Stimulated activated CD4-positive, alpha-beta T cell treated with anti-CD3 and anti-CD28 coated beads, Interleukin-15, amount 100 ng/mL, for 1 hour (primary cell): ENCODE results near the gene RNF169.

Experiments used
- DNase-seq, 2 donors: peaks; one replicate each; pipeline ENCODE4 v3.0.0-alpha.2; 2020; ENCODE audit warnings: low read depth in 1 of 2, low spot score in 1 of 2

The RNF169 gene

DNA sequence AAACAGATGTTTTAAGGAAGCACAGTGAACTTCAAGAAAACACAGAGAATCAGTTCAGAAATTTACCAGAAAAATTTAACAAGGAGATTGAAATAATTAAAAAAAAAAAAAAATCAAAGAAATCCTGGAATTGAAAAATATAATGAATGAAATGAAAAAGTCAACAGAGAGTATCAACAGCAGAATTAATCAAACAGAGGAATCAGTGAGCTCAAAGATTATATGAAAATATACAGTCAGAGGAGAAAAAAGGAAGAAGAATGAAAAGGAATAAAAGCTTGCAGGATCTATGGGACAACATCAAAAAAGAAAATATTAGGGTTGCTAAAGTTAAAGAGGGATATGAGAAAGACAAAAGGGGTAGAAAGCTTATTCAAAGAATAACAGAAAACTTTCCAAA is 117.9 kb downstream of the RNF169 start:
- DNase-seq: no peak

DNA sequence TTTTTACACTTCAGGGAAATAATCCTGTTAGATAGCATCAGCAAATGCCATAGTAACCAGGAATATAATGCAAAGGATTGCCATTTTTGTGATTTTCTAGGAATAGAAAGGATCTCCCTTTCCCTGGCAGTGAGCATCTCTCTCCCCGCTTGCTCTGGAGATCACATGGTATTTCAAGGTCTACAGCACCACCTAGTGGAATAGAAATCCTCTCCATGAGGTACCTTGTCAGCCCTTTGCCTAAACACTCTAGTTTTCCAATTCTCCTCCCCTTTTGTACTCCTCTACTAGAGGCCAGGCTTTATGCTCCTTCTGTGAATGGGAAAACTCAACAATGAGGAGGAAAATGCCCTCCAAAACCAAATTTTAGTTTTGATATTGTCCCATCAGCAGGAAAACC is 121.8 kb downstream of the RNF169 start:
- DNase-seq: no peak

DNA sequence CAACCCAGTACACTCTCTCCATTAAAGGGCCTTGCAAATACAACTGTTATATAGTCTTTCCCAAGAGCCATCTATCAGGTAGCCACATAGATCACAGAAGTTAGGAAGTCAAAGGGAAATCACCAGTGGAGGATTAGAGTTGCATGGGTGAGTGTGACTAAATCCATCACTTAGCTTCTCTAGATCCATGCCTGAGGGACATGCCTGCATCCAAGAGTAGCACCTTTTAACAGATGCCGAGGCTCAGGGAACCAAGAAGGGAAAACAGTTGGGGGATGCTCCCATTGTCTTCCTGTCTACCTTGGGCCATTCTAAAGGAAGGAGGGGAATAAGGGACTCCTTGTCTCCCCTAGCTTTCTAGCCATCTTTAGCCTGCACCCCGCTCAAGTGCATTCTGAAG is 122.4 kb downstream of the RNF169 start:
- DNase-seq: no peak

DNA sequence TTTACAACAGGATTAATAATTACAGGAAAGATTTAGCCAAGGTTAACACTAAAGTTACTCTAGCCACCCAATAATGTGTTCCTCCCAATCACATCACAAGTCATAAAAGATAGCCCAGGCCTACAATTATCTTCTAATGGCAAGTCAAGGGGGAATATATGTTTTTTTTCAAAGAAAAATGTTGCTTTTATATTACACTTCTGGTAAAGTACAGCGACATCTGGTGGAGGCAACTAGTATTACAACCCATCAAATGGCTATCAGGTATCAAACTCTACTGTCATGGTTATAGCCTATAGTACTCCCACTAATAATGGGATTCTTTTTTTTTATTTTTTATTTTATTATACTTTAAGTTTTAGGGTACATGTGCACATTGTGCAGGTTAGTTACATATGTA is 128.5 kb downstream of the RNF169 start:
- DNase-seq: no peak
